Kidney epithelial cell (primary cell): ENCODE measurements around the gene ADAM23. TPM values are rescaled to one million over a fixed set of nuclear protein-coding genes. Genes with fewer than 3 reads are reported as not detected.

Experiments used
- DNase-seq: peaks from one replicate; pipeline ENCODE4 v3.0.0-alpha.2; 2010; ENCODE audit warnings: low read depth
- H3K27me3 ChIP-seq: 2 replicates; pipeline ENCODE4 v1.6.0; 2011; ENCODE audit warnings: low read length; ENCODE audit not compliant: control insufficient read depth, insufficient read depth
- H3K36me3 ChIP-seq: 2 replicates; pipeline ENCODE4 v1.5.1; 2011; ENCODE audit warnings: low read length; ENCODE audit not compliant: control insufficient read depth, insufficient read depth
- H3K4me3 ChIP-seq: 2 replicates; pipeline ENCODE4 v1.5.1; 2011; ENCODE audit warnings: low read depth, mild to moderate bottlenecking, control low read depth, low read length
- CTCF ChIP-seq: IDR thresholded peaks from 2 replicates; pipeline ENCODE4 v1.5.1; 2011; ENCODE audit warnings: mild to moderate bottlenecking, moderate library complexity, low read length, control low read depth, inconsistent platforms; ENCODE audit not compliant: insufficient read depth, poor library complexity, severe bottlenecking
- total RNA-seq: library from RNA; depleted of rRNA; stranded (reverse); fragments of >200 nt; gene quantifications from 2 replicates; pipeline ENCODE4 v1.2.3, GENCODE V29; 2015

Gene ADAM23
- total RNA-seq, 1 donor from 2014 or later, result 0.21 TPM

GRCh38 chr2:206415618-206416243 lies 27.6 kb upstream of the ADAM23 start:
- Histone ChIP-seq H3K27me3 (no peaks in the 10 kb centered on the region), H3K36me3 (no peaks in the 10 kb centered on the region), H3K4me3 (no peak overlapping the region)
- TF ChIP-seq CTCF, result no peak
- DNase-seq, result no peak

- H3K27me3 ChIP-seq, result no peaks in the 10 kb centered on the region
- DNase-seq, result no peak
- no peaks in the 10 kb centered on the region for H3K36me3 ChIP-seq
- no peak for TF ChIP-seq CTCF
- H3K4me3 ChIP-seq, result no peak overlapping the region
Measured at GRCh38 chr2:206418968-206419367, 24.4 kb upstream of the ADAM23 start.

- Histone ChIP-seq H3K27me3 (no peaks in the 10 kb centered on the region), H3K36me3 (no peaks in the 10 kb centered on the region), H3K4me3 (no peak overlapping the region)
- no peak for TF ChIP-seq CTCF
- no peak for DNase-seq
Measured at GRCh38 chr2:206420721-206421120, 22.6 kb upstream of the ADAM23 start.

GRCh38 chr2:206422493-206422892 lies 20.8 kb upstream of the ADAM23 start:
- no peaks in the 10 kb centered on the region for H3K36me3 ChIP-seq
- DNase-seq, result no peak
- H3K4me3 ChIP-seq, result no peak overlapping the region
- no peaks in the 10 kb centered on the region for H3K27me3 ChIP-seq
- TF ChIP-seq CTCF, result no peak

GRCh38 chr2:206423147-206423546 lies 20.2 kb upstream of the ADAM23 start:
- no peak for DNase-seq

More at GRCh38 chr2:206423147-206423546, 20.2 kb upstream of the ADAM23 start:
- no peak overlapping the region for H3K4me3 ChIP-seq
- H3K36me3 ChIP-seq, result no peaks in the 10 kb centered on the region
- no peaks in the 10 kb centered on the region for H3K27me3 ChIP-seq
- TF ChIP-seq CTCF, result no peak
